NCI-H510A (cell line): Measurements from ENCODE around the gene PSG6.
"Not testable (repeated sequence)": the region's sequence is repeated elsewhere in the genome, so short reads cannot be mapped to it uniquely, and the experiment has no call there.

Experiments
- DNase-seq: peaks from one replicate; lab custom pipeline; 2025; lab: John Stamatoyannopoulos, UW

Gene PSG6

DNA sequence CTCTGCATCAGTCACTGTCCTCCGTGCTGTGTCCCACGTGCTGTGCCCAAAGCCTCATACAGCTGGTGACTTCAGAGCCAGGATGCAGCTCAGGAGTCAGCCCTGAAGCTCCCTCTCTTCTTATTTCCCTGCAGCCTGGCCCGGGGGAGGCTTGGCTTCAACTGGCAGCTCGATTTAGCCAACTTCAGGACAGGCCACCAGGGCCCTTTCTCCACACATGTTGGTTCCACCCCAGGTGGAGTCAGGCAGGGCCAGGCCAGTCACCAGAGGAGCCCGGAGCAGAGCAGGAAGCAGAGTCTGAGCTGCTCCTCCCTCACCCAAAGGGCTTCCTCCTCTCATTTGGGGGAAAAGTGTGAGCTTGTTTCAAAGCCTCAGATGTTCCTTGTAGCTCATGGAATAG, 11.5 kb downstream of the PSG6 start:
- DNase-seq = not testable (repeated sequence)

DNA sequence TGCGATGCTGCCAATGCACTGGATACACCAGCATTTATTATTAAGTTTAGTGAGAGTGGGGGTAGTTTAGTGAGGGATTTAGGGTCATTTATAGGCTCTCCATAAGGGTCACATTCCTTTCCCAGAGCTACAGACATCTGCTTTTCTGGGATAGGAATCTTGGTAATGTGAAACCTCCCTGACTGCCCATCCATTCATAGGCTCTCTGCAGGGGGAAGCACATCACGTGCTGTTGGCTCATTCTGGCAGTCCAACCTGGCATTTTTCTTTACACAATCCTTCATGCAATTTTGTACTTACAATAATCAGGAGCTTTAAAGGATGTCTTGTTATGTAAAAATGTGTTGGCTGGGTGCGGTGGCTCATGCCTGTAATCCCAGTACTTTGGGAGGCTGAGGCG, 17.1 kb downstream of the PSG6 start:
- not testable (repeated sequence) for DNase-seq

DNA sequence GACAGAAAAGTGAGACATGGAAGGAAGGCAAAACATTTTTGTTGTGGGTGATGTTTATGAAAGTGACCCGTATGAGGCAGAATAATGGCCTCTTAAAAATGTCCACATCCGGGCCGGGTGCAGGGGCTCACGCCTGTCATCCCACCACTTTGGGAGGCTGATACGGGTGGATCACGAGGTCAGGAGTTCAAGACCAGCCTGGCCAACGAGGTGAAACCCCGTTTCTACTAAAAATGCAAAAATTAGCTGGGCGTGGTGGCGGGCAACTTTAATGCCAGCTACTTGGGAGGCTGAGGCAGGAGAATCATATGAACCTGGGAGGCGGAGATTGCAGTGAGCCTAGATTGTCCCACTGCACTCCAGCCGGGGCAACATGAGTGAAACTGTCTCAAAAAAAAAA, 18.0 kb downstream of the PSG6 start:
- not testable (repeated sequence) for DNase-seq

DNA sequence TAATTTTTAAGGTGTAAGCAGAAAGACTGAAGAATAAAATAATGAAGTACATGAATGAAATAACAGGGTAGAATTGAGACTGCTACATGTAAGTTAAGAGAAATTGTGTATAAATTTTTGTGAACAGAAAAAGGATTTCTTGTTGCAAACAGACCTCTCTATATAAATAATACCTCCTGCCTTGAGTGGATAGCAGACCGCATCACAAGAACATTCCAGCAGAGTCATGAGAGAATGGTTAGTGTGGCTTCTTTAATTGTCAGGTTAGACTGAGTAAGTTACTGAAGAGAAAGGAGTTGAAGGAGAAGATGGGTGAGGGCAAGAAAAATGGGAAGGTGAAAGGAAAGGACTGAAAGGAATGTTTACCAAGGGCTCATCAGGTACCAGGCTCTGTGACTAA, 18.6 kb downstream of the PSG6 start:
- DNase-seq = not testable (repeated sequence)

DNA sequence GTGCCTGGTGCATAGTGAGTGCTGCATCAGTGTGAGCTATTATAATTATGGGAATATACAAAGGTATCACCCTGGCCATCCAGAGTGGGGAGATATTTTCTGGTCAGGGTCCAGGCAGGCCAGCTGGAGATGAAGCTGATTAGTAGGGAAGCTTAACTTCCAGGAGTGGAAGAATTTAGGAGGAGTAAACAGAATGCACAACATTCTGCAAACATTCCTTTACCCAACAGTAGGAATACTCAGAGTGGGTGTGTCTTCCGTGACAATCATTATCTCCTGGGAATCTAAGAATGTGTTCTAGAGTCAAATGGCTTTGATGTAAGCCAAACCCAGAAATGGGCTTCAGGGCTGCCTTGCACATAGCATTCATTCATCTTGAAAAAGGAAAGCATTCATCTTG, 19.0 kb downstream of the PSG6 start:
- not testable (repeated sequence) for DNase-seq

DNA sequence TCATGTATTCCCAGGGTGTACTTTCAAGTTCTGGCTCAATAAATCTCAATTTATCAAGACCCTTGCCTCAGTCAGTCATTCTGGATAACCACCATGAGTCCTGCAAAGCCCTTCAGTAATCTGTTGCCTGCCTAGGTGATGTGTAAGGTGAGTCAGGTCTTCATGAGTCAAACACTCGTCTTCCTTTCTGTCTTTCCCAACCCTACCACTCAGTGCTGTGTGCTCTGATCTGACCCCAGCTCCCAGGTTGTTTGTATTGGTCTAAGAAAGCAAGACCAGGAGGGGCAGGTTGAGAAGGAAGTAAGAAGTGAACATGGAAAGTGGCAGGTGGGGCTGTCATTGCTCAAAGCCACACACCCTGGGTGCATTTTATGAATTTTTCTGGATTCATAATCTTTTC, 20.0 kb downstream of the PSG6 start:
- not testable (repeated sequence) for DNase-seq

DNA sequence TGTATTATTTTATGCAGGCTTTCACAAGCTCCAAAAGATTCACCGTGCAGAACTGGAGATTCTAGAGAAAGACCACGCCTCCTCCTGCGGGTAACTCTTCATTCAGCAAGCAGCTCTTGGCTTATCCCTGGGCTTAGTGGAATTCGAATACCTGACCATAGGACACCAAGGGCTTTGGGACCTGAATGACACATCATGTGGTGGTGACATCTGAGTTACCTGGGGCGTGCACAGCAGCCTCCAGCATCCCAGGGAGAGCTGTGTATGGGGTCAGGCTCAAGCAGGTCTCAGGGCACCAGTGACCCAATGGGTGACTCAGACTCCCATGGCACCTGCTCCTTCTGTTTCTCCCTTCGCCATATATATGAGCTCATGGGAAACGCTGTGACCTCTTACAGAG, 27.2 kb downstream of the PSG6 start:
- not testable (repeated sequence) for DNase-seq

DNA sequence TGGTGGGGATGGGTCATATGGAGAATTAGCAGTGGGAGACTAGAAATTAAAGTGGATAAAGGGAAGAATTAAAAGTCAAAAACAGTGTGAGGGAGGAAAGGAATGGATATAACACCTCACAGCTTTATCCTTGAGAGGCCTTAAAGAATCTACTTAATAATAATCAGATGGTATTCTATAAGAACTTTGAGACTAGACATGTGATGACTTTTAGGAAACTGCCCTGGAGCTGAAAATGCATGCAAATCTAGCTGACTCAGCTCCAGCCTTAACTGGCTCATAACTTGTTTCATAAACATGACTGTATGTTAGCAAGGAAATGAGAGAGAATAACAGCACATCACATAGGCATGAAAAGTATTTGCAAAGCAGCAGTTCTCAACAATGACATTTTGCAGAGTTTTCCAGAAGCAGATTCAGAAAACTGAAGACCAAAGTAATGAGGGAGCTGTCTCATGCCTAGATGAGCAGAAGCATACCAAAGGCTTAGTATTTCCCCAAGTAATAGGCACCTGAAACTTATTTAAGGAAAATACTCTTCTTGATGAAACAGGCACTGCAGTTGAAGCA, 29.7 kb downstream of the PSG6 start:
- DNase-seq = not testable (repeated sequence)

DNA sequence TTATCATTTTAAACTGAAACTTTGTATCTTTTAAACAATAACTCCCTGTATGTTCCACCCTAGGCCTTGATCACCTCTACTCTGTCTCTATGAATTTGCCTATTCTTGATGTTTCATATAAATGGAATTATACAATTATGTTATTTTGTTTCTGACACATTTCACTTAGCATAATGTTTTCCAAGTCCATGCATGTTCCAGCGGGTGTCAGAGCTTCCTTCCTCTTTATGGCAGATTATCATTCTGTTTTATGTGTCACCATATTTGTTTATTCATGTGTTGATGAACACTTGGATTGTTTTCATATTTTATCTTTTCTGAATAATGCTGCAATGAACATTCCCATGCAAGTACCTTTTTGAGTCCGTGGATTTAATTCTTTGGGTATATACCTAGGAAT, 35.0 kb downstream of the PSG6 start:
- DNase-seq = not testable (repeated sequence)

DNA sequence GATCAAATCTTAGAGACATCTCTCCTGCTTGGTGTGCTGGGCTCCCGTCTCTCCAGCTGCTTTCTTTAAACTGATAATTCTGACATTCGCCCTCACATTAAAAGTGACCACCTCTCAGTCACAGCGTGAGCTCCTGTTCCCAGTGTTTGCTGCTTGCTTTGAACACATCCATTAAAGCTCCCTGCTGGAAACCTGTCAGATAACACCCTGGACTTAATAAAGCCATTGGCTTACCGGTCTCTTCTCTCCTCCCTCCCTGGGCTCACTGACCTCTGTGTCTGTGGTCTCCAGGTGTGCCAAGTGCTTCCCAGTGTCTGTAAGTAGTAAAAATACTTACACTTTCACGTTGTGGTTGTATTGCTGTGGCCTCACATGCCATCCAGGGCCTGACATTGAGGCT, 35.7 kb downstream of the PSG6 start:
- not testable (repeated sequence) for DNase-seq

DNA sequence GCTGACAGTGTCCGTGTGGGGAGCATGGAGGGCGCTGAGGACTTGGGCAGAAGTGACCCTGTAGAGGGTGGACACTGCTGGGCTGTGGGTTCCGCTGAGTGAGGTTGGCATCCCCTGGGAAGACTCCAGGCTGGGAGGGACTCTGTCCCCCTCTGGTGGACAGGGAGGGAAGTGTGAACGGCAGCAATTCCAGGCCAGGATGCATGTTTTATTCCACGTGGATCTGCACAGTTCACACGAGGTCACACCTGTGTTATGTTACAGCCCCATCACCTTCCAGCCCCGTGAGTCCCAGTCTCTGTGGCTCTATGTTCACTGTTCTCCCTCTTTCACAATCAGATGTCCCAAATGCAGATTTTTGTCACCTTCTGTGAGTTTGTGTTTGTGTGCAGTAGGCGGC, 36.4 kb downstream of the PSG6 start:
- DNase-seq = not testable (repeated sequence)

DNA sequence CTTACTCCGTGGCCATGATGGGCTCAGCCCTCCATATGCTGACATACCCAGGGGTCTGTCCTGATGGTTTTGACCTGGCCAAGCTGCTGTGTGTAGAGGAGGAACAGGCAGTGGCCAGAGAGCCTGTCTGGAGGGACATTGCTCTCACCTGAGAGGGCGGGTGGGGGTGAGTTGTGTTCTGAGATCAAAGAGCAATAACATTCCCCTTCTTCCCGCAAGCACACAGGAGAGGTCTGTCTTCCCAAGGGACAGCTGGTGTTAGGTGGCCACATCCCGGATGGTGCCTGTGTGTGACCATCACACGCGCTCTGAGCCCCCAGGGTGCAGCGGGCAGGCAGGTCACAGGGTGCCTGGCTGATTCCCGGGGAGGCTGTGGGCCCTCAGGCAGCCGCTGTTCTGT, 37.1 kb downstream of the PSG6 start:
- DNase-seq = not testable (repeated sequence)

DNA sequence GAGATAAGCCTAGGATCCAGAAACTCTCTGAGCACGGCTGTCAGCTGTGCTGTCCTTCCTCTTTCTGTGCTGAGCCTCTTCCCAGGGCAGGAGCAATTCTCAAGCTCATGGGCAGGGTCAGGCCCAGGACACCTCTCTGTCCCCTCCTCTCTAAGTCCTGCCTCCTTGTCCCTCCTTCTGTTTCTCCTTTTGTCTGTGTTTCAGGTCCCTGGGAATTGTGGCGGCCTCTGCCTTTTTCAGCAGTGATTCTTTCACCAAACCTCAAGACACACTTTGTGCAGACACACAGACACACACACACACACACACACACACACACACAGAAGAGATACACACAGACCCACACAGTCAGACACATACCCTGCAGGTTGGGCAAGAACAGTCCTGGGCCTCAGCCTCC, 38.1 kb downstream of the PSG6 start, which contains the start of gene PSG1:
PSG1 (minus strand) TSS at position 101 of the 400 bp plus-strand sequence. CDS start 132 bp downstream, outside the sequence.
- no peak for DNase-seq

DNA sequence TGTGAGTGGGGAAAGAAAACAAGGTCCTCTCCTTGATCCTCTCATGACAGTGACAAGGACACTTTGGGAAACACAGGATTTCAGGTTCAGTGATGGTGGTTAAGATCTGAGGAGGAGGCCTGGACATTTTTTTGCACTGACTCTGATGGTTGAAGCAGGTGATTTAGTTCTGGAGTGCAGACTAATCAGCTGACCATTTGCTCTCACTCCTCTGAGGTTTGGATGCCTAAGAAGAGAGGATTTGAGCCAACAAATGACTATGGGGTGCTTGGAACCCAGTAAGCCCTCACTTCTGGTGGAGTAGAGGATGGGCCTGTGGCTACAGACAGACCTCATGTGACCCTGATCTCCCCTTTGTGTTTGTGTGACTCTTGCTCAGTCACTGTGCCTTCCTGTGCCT, 41.1 kb downstream of the PSG6 start:
- not testable (repeated sequence) for DNase-seq

DNA sequence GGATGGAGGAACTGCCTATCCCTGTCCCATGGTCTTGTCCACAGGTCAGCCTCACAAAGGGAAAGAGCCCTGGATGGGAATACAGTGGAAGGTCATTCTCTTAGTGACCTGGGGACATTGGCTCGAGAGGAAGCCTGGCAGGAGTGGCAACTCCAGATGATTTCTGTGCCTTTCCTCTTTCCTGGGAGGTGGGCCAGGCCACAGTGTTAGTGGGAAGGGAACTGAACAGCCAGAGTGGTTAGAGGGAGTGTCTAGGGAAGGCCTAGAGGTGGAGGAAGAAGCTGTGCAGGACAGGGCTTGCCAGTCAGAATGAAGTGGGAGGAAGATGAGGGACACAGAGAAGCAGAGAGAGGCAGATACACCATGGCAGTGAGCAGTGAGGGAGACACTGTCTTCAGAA, 41.8 kb downstream of the PSG6 start:
- DNase-seq = not testable (repeated sequence)

DNA sequence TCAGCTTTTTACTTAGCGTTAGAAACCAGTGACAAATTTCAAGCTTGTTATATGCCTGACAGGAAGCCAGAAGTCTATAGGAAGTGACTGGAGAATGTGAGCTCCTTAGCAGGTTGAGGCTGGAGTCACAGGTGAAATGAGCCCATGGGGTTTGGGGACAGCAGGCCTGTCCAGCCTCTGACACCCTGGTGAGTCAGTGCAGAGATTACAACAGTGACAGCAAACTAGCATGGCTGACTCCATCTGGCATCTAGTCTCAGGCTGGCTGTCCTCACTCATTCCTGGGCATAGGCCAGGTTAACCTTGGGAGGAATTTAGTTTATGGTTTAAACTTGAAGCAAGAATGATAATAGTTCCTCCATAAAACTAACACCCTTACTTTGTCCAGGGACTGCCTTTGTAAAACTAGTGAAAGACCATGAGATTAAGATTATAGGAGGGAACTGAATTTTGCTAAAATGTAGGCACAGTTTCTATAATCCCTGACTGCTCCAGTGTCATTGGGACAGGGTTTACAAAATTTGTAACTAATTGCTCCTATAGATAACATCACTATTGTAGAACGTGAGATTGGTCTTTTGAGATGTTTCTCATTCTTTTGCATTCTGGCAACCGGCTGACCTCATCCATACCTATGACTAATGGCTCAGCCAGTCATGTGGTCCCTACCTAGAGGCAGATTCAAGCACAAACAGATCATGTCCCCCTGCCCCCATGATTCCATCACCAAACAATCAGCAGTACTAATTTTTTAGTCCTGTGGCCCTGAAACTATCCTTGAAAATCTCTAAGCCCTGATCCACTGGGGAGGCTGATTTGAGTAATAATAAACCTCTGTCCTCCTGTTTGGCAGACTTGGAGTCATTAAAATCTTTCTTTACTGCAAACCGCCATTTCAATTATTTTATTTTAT, 42.5 kb downstream of the PSG6 start:
- DNase-seq = not testable (repeated sequence)

DNA sequence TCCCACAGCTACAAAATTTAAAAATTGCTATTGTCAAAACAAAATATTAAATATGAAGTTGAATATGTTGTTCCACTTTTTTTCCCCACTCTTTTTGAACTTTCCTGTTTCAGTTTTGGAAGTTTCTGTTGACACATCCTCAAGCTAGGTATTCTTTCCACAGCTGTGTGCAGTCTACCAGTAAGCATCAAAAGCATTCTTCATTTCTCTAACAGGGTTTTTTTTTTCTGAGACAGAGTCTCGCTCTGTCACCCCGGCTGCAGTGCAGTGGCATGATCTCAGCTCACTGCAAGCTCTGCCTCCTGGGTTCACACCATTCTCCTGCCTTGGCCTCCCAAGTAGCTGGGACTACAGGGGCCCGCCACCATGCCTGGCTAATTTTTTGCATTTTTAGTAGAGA, 43.6 kb downstream of the PSG6 start:
- not testable (repeated sequence) for DNase-seq

DNA sequence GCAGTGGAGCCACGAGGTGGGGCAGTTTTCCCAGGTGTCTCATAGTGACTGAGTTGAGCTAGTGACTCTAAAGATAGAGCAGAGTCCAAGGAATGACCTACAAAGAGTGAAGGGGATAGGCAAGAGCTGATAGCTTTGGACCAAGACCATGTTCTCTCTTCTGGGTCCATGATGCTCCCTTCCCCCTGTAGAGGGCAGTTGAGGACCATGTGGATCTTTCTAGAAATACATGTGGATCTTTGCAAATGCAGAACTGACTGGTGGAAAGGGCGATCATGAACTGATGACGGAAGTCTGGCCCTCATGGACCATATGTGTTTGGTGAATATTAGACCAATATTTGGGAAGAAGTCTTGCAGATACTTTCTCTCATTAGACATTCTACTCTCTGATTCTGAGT, 45.1 kb downstream of the PSG6 start:
- no peak for DNase-seq

DNA sequence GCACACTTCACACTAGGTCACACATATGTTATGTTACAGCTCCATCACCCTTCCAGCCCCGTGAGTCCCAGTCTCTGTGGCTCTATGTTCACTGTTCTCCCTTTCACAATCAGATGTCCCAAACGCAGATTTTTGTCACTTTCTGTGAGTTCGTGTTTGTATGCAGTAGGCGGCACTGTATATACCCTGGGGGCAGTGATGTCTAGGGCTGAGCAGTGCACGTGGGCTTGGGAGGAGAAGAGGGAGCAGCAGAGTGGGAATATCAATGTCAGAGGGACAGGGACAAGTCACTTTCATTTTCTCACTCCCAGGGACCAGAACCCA, 60.2 kb downstream of the PSG6 start:
- DNase-seq = no peak

DNA sequence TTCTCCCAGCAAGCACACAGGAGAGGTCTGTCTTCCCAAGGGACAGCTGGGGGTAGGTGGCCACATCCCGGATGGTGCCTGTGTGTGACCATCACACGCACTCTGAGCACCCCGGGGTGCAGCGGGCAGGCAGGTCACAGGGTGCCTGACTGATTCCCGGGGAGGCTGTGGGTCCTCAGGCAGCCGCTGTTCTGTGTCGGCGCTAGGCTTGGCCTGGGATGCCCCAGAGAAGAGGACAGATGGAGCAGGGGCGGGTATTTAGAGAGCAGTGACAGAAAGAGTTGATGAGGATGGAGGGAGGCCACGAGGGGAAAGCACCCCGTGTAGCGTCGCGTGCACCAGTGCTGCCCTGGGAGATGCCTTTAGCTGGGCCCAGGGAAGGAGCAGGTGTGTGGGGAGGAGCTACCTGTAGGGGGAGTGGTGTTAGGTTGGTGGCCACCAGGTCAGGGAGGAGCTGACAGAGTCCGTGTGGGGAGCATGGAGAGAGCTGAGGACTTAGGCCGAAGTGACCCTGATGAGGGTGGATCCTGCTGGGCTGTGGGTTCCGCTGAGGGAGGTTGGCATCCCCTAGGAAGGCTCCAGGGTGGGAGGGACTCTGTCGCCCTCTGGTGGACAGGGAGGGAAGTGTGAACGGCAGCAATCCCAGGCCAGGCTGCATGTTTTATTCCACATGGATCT, 60.7 kb downstream of the PSG6 start:
- not testable (repeated sequence) for DNase-seq

DNA sequence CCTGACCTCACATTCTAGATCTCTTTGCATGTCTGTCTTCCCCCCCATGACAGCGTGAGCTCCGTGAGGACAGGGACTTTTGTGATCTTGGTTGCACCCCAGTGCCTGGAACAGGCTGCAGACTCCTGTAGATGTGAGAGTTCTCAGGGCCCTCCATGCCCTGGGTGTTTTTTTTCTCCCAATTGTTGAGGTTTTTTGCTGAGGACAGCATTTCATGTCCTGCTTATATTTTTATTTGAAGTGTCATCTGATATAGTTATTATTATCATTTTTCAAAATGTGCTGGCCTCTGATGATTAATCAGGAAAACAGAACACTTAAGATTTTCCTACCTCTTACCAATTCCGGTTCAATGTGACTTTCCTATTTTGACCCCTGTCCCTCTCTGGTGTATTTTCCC, 62.9 kb downstream of the PSG6 start:
- not testable (repeated sequence) for DNase-seq

DNA sequence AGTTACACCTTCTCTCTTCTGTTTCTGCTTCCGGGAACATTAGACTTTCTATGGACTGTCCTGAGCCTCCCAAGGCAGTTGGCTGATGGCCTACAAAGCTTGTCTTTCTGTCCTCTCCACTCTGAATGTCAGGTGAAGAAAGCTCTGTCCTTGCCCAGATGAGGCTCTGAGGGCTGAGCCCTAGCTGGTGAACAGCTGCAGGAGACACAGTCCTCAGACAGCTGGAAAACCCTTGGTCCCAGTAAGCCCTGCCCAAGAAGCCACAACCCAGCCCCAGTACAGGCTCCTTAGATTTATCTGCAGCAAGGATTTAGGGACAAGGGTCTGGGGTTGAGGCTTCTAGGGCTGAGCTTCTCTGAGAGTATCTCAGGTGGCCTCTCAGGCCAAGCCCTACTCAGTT, 64.5 kb downstream of the PSG6 start:
- not testable (repeated sequence) for DNase-seq

DNA sequence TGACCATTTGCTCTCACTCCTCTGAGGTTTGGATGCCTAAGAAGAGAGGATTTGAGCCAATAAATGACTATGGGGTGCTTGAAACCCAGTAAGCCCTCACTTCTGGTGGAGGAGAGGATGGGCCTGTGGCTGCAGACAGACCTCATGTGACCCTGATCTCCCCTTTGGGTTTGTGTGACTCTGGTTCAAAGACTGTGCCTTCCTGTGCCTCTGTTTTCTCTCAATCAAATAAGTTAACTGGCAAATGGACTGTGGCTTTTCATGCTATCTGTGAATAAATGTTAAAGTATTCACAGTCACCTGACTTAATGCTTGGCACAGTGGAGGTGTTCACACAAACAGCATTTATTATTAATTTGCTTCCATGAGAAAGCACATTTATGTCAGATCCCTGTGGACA, 64.9 kb downstream of the PSG6 start:
- not testable (repeated sequence) for DNase-seq
